Smooth muscle cell (in vitro differentiated cells): ENCODE data around the gene C4orf36. TPM values are rescaled to one million over a fixed set of nuclear protein-coding genes. Genes with fewer than 3 reads are reported as not detected.

Experiments used
- DNase-seq: peaks from one replicate; lab custom pipeline; 2025; ENCODE audit not compliant: unreplicated experiment; lab: John Stamatoyannopoulos, UW
- H2AFZ ChIP-seq: fragments of 200-600 bp; sonication (generic); 2 replicates; pipeline ENCODE4 v1.6.0; 2016; ENCODE audit warnings: antibody characterized with exemption, low read depth, mild to moderate bottlenecking
- H3F3A ChIP-seq: fragments of 200-600 bp; sonication (generic); 2 replicates; pipeline ENCODE4 v1.6.0; 2017; ENCODE audit warnings: antibody characterized with exemption, low read depth
- H3K27ac ChIP-seq: fragments of 200-600 bp; sonication (generic); 2 replicates; pipeline ENCODE4 v1.5.1; 2016; ENCODE audit warnings: low read depth, mild to moderate bottlenecking
- H3K27me3 ChIP-seq: fragments of 200-600 bp; sonication (generic); 2 replicates; pipeline ENCODE4 v1.6.1; 2016; ENCODE audit warnings: low read depth, mild to moderate bottlenecking
- H3K36me3 ChIP-seq: fragments of 200-600 bp; sonication (generic); 2 replicates; pipeline ENCODE4 v1.5.1; 2016; ENCODE audit warnings: low read depth
- H3K4me1 ChIP-seq: fragments of 200-600 bp; sonication (generic); 2 replicates; pipeline ENCODE4 v1.5.1; 2016; ENCODE audit warnings: low read depth
- H3K4me2 ChIP-seq: fragments of 200-600 bp; sonication (generic); 2 replicates; pipeline ENCODE4 v1.6.0; 2016; ENCODE audit warnings: mild to moderate bottlenecking
- H3K4me3 ChIP-seq: fragments of 200-600 bp; sonication (generic); 2 replicates; pipeline ENCODE4 v1.5.1; 2016; ENCODE audit warnings: mild to moderate bottlenecking
- H3K79me2 ChIP-seq: fragments of 200-600 bp; sonication (generic); 2 replicates; pipeline ENCODE4 v1.6.0; 2016; ENCODE audit warnings: low read depth, mild to moderate bottlenecking
- H3K9ac ChIP-seq: fragments of 200-600 bp; sonication (generic); 2 replicates; pipeline ENCODE4 v1.6.0; 2016; ENCODE audit warnings: low read depth
- H3K9me3 ChIP-seq: fragments of 200-600 bp; sonication (generic); replicated peaks from 2 replicates; pipeline ENCODE4 v1.5.1; 2016; ENCODE audit warnings: low read depth
- H4K20me1 ChIP-seq: fragments of 200-600 bp; sonication (generic); 2 replicates; pipeline ENCODE4 v1.6.0; 2016; ENCODE audit warnings: low read depth
- CTCF ChIP-seq: fragments of 200-600 bp; sonication (generic); IDR thresholded peaks from 2 replicates; pipeline ENCODE4 v1.5.1; 2017; ENCODE audit warnings: borderline replicate concordance, mild to moderate bottlenecking, antibody characterized with exemption; ENCODE audit not compliant: insufficient read depth, poor library complexity, severe bottlenecking
- WGBS: methylation state at CpG from one replicate; pipeline ENCODE4 v1.1.7; 2016; ENCODE audit warnings: low lambda C conversion rate; 5-methylcytosine and 5-hydroxymethylcytosine counted together
- polyA plus RNA-seq: library from polyadenylated mRNA; unstranded; fragments of >200 nt; fragmentation: Nextera tagmentation; extraction: Ambion mirVana; gene quantifications from 2 replicates; pipeline ENCODE4 v1.2.1, GENCODE V29; 2016
- total RNA-seq: library from RNA; depleted of rRNA; stranded (reverse); fragments of >200 nt; gene quantifications from 2 replicates; pipeline ENCODE4 v1.2.3, GENCODE V29; 2014

Gene C4orf36
- total and polyA plus RNA-seq, 2 experiments from 2014 or later, result 5.1 TPM; not detected in 1

GRCh38 chr4:86917212-86918039 lies 25.2 kb upstream of the C4orf36 start:
- no peak for DNase-seq
- Histone ChIP-seq H3K4me2 (no peak overlapping the region), H2AFZ (no peak overlapping the region), H3K27me3 (no peaks in the 10 kb centered on the region), H3K79me2 (no peaks in the 10 kb centered on the region), H3K4me3 (no peak overlapping the region), H4K20me1 (no peaks in the 10 kb centered on the region), H3K9me3 (no peaks in the 10 kb centered on the region), H3K4me1 (no peaks in the 10 kb centered on the region), H3K27ac (no peak overlapping the region), H3K36me3 (no peaks in the 10 kb centered on the region), H3K9ac (no peak overlapping the region), H3F3A (no peaks in the 10 kb centered on the region)
- 92% methylated on average over 4 of the region's 4 CpGs for WGBS
- no peak for TF ChIP-seq CTCF

- no peaks in the 10 kb centered on the region for H3K27me3 ChIP-seq
- no peak overlapping the region for H2AFZ ChIP-seq
- no peak for TF ChIP-seq CTCF
- H3K4me1 ChIP-seq, result no peaks in the 10 kb centered on the region
- H3K27ac ChIP-seq, result no peak overlapping the region
- H3K9ac ChIP-seq, result no peak overlapping the region
- H3K4me2 ChIP-seq, result no peak overlapping the region
- no peaks in the 10 kb centered on the region for H3K79me2 ChIP-seq
- H3F3A ChIP-seq, result no peaks in the 10 kb centered on the region
- H3K36me3 ChIP-seq, result no peaks in the 10 kb centered on the region
- WGBS, result 0% methylated on average over 1 of the region's 1 CpG
- H3K9me3 ChIP-seq, result no peaks in the 10 kb centered on the region
- no peaks in the 10 kb centered on the region for H4K20me1 ChIP-seq
- DNase-seq, result no peak
- no peak overlapping the region for H3K4me3 ChIP-seq
Measured at GRCh38 chr4:86916392-86916791, 24.2 kb upstream of the C4orf36 start.

GRCh38 chr4:86910820-86911684 lies 18.8 kb upstream of the C4orf36 start:
- Histone ChIP-seq H2AFZ (no peak overlapping the region), H4K20me1 (no peaks in the 10 kb centered on the region), H3F3A (no peaks in the 10 kb centered on the region), H3K9ac (no peak overlapping the region), H3K36me3 (no peaks in the 10 kb centered on the region), H3K4me1 (no peaks in the 10 kb centered on the region), H3K9me3 (no peaks in the 10 kb centered on the region), H3K27me3 (no peaks in the 10 kb centered on the region), H3K27ac (no peak overlapping the region), H3K79me2 (no peaks in the 10 kb centered on the region), H3K4me2 (no peak overlapping the region), H3K4me3 (no peak overlapping the region)
- WGBS, result 91% methylated on average over 7 of the region's 7 CpGs
- DNase-seq, result no peak
- TF ChIP-seq CTCF, result no peak
